Cardiac atrium fibroblast (primary cell): ENCODE measurements around the gene GFRA1. TPM values are rescaled to one million over a fixed set of nuclear protein-coding genes. Genes with fewer than 3 reads are reported as not detected.

Experiments
- total RNA-seq: library from RNA; depleted of rRNA; stranded (reverse); fragments of >200 nt; gene quantifications from 2 replicates; pipeline ENCODE4 v1.2.3, GENCODE V29; 2015

The GFRA1 gene
- 0.36 and 5.8 TPM in 2 replicates for total RNA-seq

GRCh38 chr10:116272440-116273283, at the start of gene GFRA1:
TSS of gene GFRA1 (minus strand) at chr10:116273206. CDS start at chr10:116272029, 1,177 bp downstream.

Other genes starting within 250 kb of the GFRA1 start
- not detected in 2 replicates for gene CCDC172, start 51.2 kb upstream of the GFRA1 start, total RNA-seq
- not detected in 2 replicates for gene PNLIPRP3, start 154.6 kb upstream of the GFRA1 start, total RNA-seq